Natural killer cell treated with Interleukin-12 subunit alpha and Interleukin-12 subunit beta and Interleukin-15 and Interleukin-18, amount 100 ng/mL, for 72 hours (primary cell): ENCODE data around the gene SLC1A2. TPM values are rescaled to one million over a fixed set of nuclear protein-coding genes. Genes with fewer than 3 reads are reported as not detected.
A peak's percentile ranks its signal among the peaks of the same experiment; 100 is the strongest.

ENCODE experiments used
- ATAC-seq, 2 donors: fragments of 150-1000 bp; cut with Tn5 transposase in 1 of 2; sonication (Bioruptor Pico), chemical (Tn5 transposase) in 1 of 2; 2 replicates each; pipeline ENCODE4 v1.10.0; 2021
- DNase-seq: peaks from one replicate; pipeline ENCODE4 v3.0.0; 2022; ENCODE audit warnings: low spot score
- H3K27ac Mint-ChIP-seq, 2 donors: 1 replicate in 1 of 2; 2 replicates in 1 of 2; pipeline ENCODE4 v1.8.0; 2022; ENCODE audit warnings: mixed read lengths in 2 of 2, mild to moderate bottlenecking in 1 of 2, moderate library complexity in 1 of 2
- H3K27me3 Mint-ChIP-seq, 2 donors: 1 replicate in 1 of 2; 2 replicates in 1 of 2; pipeline ENCODE4 v1.8.0; 2022; ENCODE audit warnings: mixed read lengths in 2 of 2
- H3K36me3 Mint-ChIP-seq: one replicate; pipeline ENCODE4 v1.8.0; 2022; ENCODE audit warnings: mixed read lengths
- H3K4me1 Mint-ChIP-seq, 2 donors: 1 replicate in 1 of 2; 2 replicates in 1 of 2; pipeline ENCODE4 v1.8.0; 2022; ENCODE audit warnings: low read depth in 2 of 2, mixed read lengths in 2 of 2, mild to moderate bottlenecking in 1 of 2
- H3K4me3 Mint-ChIP-seq: one replicate; pipeline ENCODE4 v1.8.0; 2022; ENCODE audit warnings: mixed read lengths
- H3K9me3 Mint-ChIP-seq: 2 replicates; pipeline ENCODE4 v1.8.0; 2022; ENCODE audit warnings: mixed read lengths
- total RNA-seq, 2 donors: library from RNA; stranded (reverse); gene quantifications; one replicate each; pipeline ENCODE4 v1.2.3, GENCODE V29; 2022

Gene SLC1A2
- total RNA-seq, 2 donors from 2014 or later: 0.12 TPM; not detected in 1

DNA sequence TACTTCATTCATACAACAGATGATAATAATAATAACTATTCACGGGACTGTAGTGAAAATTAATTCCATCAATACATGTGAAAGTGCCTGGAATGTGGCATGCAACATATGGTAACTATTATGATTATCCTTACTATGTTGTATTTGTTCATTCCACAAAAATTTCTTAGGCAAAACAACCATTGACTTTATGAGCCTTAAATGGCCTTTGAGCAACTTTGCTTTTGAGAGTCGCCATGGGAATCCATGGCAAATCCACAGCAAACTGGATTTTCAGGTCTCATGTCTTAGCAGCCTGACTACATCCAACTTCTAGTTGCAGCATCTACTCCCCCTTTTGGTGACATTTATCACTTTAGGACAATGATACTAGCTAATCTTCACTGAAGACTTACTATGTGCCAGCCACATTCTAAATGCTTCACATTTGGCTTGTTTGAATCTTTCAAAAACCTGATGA lies 56.8 kb downstream of the SLC1A2 start:
- peaks cover 9% of the 10 kb centered on the region for H3K36me3 Mint-ChIP-seq
- H3K9me3 Mint-ChIP-seq: peaks cover 4% of the 10 kb centered on the region
- DNase-seq: no peak
- peaks cover 0 to 4% of the 10 kb centered on the region in 2 donors for H3K4me1 Mint-ChIP-seq
- ATAC-seq: no peak
- no peak overlapping the region for H3K4me3 Mint-ChIP-seq
- peaks cover 10 to 31% of the 10 kb centered on the region in 2 donors for H3K27me3 Mint-ChIP-seq
- no peak overlapping the region for H3K27ac Mint-ChIP-seq

DNA sequence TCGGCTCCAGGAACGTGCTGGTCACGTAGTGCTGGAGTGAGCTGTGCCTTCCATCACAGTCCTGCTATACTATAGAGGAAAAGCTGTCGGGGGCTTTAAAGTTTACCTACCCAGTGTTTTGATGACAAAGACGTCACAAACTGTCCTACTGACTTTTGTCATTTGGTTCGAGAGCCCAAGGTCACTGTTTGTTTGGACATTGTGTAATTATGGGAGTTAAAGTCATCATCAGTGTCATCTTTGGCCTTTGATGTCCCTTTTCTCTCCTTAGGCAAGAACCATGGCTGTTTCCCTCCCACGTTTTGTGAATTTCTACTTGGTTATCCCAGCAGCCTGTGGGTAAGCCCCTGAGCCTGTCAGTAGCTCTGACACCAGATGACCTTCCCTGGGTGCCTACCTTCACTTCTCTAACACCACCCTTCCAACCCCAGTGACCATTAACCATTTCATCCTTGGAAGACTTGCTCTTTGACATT lies 59.3 kb downstream of the SLC1A2 start:
- H3K27me3 Mint-ChIP-seq: peaks cover 3 to 11% of the 10 kb centered on the region in 2 donors
- H3K36me3 Mint-ChIP-seq: no peaks in the 10 kb centered on the region
- H3K27ac Mint-ChIP-seq: no peak overlapping the region
- H3K4me1 Mint-ChIP-seq: peaks cover 0 to 7% of the 10 kb centered on the region in 2 donors
- H3K9me3 Mint-ChIP-seq: no peaks in the 10 kb centered on the region
- no peak overlapping the region for H3K4me3 Mint-ChIP-seq
- DNase-seq (no peak), ATAC-seq (no peak)

DNA sequence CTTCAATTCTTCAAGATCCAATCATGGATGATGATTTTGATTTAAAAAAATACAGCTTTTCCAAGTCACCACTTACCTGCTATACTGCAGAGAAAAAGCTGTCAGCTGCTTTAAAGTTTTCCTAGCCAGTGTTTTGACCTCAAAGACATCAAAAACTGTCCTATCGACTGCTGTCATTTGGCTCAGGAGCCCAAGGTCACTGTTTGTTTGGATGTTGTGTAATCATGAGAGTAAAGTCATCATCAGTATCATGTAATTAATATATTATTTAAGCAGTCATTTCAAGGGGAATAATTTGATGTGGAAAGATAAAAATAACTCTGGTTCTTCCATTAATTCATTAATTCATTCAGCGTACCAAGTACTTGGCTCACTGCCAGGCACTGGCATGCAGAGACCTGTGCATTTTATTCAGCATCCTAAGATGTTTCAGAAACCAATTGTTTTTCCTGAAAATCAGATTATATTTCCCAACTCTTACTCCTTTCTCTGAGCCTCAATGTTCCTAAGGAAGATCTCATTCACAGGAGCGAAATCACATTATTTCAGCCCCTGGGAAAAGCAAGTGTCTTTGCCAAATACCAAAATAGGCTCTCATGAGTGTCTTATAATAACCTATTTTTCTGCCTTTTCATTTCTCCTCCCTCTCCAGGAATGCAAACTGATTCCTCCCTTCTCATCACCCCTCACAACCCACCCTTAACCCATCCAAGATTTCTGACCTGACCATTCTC lies 59.9 kb downstream of the SLC1A2 start:
- H3K4me1 Mint-ChIP-seq: peaks cover 0 to 7% of the 10 kb centered on the region in 2 donors

DNA sequence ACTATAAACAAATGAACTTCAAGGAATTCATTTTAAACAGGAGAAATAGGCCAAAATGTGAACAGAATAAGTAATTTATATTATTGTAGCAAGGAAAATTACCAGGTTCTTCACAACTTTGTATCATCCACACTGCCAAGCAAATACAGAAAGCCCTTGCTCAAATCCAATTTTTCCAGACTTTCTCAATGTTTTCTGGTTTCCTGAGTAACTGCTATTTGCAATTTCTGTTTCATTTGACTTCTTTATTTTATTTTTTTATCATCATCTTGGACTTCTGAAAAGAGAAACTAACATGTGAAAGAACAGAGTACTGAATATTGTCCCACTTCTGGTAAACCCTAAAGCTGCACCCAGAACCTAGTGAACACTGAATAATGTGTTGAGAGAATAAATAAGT lies 61.0 kb downstream of the SLC1A2 start:
- Mint-ChIP-seq H3K4me3 (no peak overlapping the region), H3K27me3 (peaks cover 3 to 6% of the 10 kb centered on the region in 2 donors), H3K4me1 (peaks cover 0 to 7% of the 10 kb centered on the region in 2 donors), H3K36me3 (no peaks in the 10 kb centered on the region), H3K9me3 (no peaks in the 10 kb centered on the region), H3K27ac (no peak overlapping the region)
- DNase-seq (no peak), ATAC-seq (no peak)

More for the DNA sequence above, 59.9 kb downstream of the SLC1A2 start:
- ATAC-seq: no peak
- no peak for DNase-seq
- Mint-ChIP-seq H3K9me3 (no peaks in the 10 kb centered on the region), H3K27me3 (peaks cover 3 to 6% of the 10 kb centered on the region in 2 donors), H3K36me3 (no peaks in the 10 kb centered on the region), H3K4me3 (no peak overlapping the region), H3K27ac (no peak overlapping the region)

DNA sequence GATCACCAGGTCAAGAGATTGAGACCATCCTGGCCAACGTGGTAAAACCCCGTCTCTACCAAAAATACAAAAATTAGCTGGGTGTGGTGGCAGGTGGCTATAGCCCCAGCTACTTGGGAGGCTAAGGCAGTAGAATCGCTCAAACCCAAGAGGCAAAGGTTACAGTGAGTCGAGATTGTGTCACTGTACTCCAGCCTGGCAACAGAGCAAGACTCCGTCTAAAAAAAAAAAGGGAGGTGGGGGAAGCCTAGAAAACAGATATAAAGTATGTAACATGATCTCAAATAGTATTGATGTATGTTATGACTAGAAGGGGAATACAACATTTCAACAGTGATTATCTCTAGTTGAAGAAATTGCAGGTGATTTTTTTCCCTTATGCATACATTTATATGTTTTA lies 61.4 kb downstream of the SLC1A2 start:
- no peaks in the 10 kb centered on the region for H3K9me3 Mint-ChIP-seq
- peaks cover 3 to 6% of the 10 kb centered on the region in 2 donors for H3K27me3 Mint-ChIP-seq
- peaks cover 0 to 5% of the 10 kb centered on the region in 2 donors for H3K4me1 Mint-ChIP-seq
- H3K4me3 Mint-ChIP-seq: no peak overlapping the region
- H3K36me3 Mint-ChIP-seq: no peaks in the 10 kb centered on the region
- ATAC-seq: no peak
- no peak for DNase-seq
- no peak overlapping the region for H3K27ac Mint-ChIP-seq

DNA sequence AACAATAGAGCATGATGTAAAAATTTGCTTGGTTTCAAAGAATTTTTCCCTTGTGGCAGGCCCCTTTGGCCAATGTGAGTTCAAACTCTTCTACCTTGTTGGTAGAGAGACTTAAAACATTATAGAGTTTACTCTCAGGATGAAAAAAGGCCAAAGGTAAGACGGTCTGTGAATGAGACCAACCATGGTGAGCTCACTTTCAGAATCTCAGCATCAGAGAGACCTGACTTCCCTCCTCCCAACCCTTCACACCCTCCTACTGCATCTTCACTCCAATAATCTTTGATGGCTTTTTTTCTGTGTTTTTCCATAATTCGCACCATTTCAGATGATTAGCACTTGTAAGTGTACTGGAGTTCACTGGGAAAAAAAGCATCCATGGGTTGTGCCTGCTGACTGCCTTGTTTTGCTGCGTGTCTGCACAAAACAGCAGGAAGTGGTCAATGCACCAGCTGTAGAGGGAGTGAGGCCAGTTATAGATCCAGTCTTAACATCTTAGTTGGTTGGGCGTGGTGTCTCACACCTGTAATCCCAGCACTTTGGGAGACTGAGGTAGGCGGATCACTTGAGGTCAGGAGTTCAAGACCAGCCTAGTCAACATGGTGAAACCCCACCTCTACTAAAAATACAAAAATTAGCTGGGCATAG lies 64.1 kb downstream of the SLC1A2 start:
- ATAC-seq (no peak), DNase-seq (no peak)
- no peaks in the 10 kb centered on the region for H3K9me3 Mint-ChIP-seq
- H3K27ac Mint-ChIP-seq: peak overlapping the region in 1 of 2 donors; percentile 53
- peaks cover 0 to 3% of the 10 kb centered on the region in 2 donors for H3K4me1 Mint-ChIP-seq
- no peak overlapping the region for H3K4me3 Mint-ChIP-seq
- peaks cover 2 to 4% of the 10 kb centered on the region in 2 donors for H3K27me3 Mint-ChIP-seq
- no peaks in the 10 kb centered on the region for H3K36me3 Mint-ChIP-seq

DNA sequence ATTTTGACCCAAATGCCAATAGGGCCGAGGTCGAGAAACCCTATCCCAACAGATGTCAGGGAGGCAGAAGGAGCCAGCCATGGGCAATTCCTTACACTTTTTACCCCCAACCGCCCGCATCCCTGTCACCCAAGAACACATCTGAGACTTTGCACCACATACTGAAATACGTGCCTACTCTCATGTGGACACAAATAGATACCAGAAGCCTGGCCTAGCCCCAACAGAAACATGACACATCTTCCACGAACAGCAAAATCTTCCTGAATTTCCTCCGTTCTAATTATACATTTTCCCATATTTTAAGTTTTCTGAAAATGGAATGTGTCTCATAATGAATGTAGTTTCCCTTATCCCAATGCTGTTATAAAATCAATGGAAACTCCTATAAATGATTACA lies 64.7 kb downstream of the SLC1A2 start:
- Mint-ChIP-seq H3K36me3 (no peaks in the 10 kb centered on the region), H3K27ac (peak overlapping the region in 1 of 2 donors; percentile 53), H3K27me3 (peaks cover 0 to 2% of the 10 kb centered on the region in 2 donors), H3K9me3 (no peaks in the 10 kb centered on the region), H3K4me3 (no peak overlapping the region), H3K4me1 (peaks cover 0 to 3% of the 10 kb centered on the region in 2 donors)
- ATAC-seq: no peak
- DNase-seq: no peak

DNA sequence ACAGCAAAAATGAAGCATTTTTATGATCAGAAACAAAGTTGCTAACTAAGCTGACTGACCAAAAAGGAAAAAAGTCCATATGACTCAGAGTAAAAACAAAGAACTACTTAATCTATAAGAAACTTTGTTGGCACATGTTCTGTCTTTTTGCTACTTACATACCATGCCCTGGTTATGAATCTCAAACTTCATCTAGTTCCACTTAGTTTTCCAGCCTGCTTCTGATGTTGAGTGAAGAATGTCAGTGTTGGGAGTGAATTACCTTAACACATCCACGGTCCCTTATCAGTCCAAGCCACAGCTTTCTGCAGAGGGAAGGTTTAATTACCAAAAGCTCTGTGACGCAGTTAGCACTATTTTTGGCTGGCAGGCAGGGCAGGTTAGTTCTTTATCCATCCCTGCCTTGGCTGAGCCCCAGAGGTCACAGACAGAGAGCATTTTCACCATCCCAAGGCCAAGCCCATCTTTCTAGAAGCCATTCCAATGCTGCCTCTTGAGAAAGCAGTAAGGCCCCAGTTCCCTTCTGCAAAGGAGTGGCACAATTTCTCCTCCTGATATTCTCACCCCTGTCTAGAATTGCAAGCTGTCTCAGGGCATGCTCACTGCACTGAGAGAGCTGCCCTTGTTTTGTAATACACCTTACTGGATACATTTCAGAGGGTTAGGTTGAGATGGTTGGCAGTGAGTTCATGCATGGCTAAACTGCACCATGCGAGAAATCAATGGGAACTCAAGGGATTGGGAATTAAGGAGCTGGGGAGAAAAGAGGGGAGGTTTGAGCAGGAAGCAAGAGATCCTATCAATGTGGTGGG lies 67.1 kb downstream of the SLC1A2 start:
- H3K27ac Mint-ChIP-seq: no peak overlapping the region
- ATAC-seq: no peak
- peaks cover 0 to 5% of the 10 kb centered on the region in 2 donors for H3K27me3 Mint-ChIP-seq
- H3K4me1 Mint-ChIP-seq: peaks cover 0 to 3% of the 10 kb centered on the region in 2 donors
- H3K36me3 Mint-ChIP-seq: no peaks in the 10 kb centered on the region
- no peak overlapping the region for H3K4me3 Mint-ChIP-seq
- no peaks in the 10 kb centered on the region for H3K9me3 Mint-ChIP-seq
- no peak for DNase-seq

DNA sequence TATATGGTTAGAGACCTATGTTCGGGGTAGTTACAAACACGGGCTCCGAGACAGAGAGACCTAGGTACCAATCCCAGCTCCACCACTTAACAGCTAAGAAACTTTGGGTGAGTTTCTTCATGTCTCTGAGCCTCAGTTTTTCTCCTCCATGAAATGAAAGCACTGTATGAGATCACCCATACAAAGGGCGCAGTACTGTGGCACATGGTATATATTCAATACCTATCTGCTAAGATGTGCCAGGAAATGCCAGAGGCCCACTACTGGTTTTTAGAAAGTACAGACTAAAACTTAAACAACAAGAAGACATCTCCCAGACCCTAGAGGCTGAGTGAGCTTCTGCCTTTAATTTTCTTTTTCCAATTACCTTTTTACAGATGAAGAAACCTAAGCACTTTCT lies 69.5 kb downstream of the SLC1A2 start:
- DNase-seq (no peak), ATAC-seq (no peak)
- Mint-ChIP-seq H3K27ac (no peak overlapping the region), H3K4me3 (no peak overlapping the region), H3K9me3 (no peaks in the 10 kb centered on the region), H3K4me1 (peaks cover 5% of the 10 kb centered on the region in 2 donors), H3K36me3 (no peaks in the 10 kb centered on the region), H3K27me3 (peaks cover 0 to 10% of the 10 kb centered on the region in 2 donors)

DNA sequence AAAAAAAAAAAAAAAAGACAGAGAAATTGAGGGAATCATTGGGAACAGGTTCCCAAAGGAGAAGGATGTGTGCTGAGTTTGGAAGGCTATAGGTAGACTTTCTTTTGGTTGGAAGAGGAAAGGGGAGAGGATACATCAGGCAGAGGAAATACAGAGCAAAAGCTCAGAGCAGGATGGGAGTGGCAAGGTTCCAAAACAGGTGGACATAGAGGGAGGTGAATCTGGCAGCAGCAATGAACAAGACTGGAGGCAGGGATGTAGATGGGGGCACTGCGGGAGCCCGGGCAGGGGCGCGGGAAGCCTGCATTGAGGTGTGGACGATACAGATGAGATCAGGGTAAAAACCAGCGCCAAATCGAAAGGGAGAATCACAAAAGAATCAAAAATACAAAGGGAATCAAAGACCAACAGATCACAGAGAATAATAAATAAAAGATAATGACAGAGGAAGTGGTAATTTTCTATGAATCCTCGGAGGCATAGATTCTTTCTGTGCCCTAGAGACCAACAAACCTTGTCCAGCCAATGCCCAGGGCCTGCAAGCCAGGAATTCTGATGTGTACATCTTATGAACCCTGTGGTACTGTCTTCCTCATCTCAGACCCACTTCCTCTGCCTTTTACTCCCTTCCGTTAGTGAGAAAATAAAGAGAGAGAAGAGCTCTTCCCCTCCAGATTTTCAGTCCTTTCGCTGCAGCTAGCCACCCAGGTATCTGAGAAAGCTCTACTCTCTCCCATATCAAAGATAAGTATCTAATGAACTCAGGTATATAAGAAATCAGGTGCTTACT lies 70.3 kb downstream of the SLC1A2 start:
- H3K4me1 Mint-ChIP-seq: peaks cover 5% of the 10 kb centered on the region in 2 donors
- no peak for DNase-seq
- no peak overlapping the region for H3K27ac Mint-ChIP-seq
- H3K27me3 Mint-ChIP-seq: peaks cover 0 to 10% of the 10 kb centered on the region in 2 donors
- no peak overlapping the region for H3K4me3 Mint-ChIP-seq
- no peaks in the 10 kb centered on the region for H3K36me3 Mint-ChIP-seq
- H3K9me3 Mint-ChIP-seq: no peaks in the 10 kb centered on the region
- no peak for ATAC-seq

DNA sequence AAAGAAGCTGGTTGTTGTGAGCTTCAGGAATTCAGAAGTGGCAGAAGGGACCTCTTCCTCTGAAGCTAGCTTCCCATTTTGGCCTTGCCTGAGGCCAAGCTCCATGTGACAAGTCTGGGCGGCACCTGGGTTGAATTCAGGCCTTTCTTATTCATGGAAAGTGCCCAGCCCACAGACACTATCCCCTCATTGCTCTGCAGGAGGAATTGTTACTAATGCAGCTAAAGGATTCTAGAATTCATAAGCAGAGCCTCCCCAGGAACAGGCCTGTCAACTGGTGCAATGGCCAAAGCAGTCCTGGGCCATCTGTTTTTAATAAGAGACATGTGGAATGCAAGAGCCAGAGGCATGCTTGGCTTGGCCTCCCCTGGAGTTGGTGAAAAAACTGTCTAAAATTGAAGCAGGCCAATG lies 71.4 kb downstream of the SLC1A2 start:
- no peak for ATAC-seq
- Mint-ChIP-seq H3K4me3 (no peak overlapping the region), H3K36me3 (no peaks in the 10 kb centered on the region), H3K4me1 (peaks cover 14 to 15% of the 10 kb centered on the region in 2 donors), H3K27ac (no peak overlapping the region), H3K27me3 (peaks cover 0 to 8% of the 10 kb centered on the region in 2 donors), H3K9me3 (no peaks in the 10 kb centered on the region)
- no peak for DNase-seq

DNA sequence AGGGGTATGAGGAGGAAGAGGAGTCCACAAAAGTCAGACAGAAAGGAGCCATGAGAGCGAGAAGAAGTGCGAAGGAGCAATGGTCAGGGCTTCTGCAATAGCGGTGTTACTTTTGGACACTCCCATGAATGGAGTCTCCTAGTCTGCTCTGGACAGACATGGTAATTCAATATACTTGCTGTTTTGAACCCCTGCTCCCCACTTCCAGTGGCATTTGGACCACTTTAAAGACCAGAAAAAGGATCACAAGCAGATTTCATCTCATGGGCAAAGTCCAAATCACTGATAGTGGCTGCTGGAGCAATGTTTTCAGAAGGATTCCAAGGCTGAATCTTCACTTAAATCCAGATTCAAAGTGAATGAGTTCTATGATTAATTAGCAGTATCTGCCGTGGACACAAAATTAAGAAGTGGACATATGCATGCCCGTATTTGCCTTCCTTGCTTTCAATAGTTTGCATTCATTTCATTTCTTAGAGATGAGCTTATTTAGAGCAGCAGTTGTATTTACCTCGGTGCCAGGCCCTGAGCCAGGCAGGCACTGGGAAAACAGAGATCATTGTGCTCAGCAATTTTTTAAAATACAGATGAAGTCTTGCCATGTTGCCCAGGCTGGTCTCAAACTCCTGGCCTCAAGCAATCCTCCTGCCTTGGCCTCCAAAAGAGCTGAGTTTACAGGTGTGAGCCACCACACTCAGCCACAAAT lies 72.0 kb downstream of the SLC1A2 start:
- Mint-ChIP-seq H3K9me3 (no peaks in the 10 kb centered on the region), H3K36me3 (no peaks in the 10 kb centered on the region), H3K27ac (no peak overlapping the region), H3K27me3 (peaks cover 0 to 8% of the 10 kb centered on the region in 2 donors), H3K4me3 (no peak overlapping the region), H3K4me1 (peaks cover 16 to 17% of the 10 kb centered on the region in 2 donors)
- DNase-seq: no peak
- ATAC-seq: no peak
